Measurements from ENCODE around the gene SARNP.

DNA sequence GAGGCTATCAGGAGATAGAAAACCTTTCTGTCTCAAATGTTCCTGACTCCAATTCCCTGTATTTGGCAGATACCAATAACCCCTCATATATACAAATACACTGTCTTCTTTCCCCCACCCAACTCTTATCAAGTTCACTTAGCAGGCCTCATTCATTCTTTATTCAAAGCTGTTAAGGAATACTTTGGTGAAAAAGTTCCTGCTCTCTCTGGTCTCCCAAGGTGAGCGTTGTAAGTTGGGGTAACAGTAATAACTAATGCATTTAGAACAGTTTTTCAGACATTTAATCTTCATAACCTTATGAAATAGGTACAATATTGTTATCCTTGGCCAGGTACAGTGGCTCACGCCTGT lies 78.5 kb downstream of the SARNP start:
- TF ChIP-seq, protein P1, sequence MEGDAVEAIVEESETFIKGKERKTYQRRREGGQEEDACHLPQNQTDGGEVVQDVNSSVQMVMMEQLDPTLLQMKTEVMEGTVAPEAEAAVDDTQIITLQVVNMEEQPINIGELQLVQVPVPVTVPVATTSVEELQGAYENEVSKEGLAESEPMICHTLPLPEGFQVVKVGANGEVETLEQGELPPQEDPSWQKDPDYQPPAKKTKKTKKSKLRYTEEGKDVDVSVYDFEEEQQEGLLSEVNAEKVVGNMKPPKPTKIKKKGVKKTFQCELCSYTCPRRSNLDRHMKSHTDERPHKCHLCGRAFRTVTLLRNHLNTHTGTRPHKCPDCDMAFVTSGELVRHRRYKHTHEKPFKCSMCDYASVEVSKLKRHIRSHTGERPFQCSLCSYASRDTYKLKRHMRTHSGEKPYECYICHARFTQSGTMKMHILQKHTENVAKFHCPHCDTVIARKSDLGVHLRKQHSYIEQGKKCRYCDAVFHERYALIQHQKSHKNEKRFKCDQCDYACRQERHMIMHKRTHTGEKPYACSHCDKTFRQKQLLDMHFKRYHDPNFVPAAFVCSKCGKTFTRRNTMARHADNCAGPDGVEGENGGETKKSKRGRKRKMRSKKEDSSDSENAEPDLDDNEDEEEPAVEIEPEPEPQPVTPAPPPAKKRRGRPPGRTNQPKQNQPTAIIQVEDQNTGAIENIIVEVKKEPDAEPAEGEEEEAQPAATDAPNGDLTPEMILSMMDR (IDR thresholded peaks at IDR 0.05): no peak
- TF ChIP-seq POLR2A (IDR thresholded peaks at IDR 0.05) (no peak), POLR2AphosphoS5 (IDR thresholded peaks at IDR 0.05) (no peak), EP300 (IDR thresholded peaks at IDR 0.05; ENCODE audit: low read depth) (no peak)

Measured in transverse colon (tissue), 4 donors.